Natural killer cell treated with Interleukin-12 subunit alpha and Interleukin-12 subunit beta and Interleukin-15 and Interleukin-18, amount 100 ng/mL, for 72 hours (primary cell): ENCODE measurements around the gene C6orf89. TPM values are rescaled to one million over a fixed set of nuclear protein-coding genes. Genes with fewer than 3 reads are reported as not detected.
A peak's percentile ranks its signal among the peaks of the same experiment; 100 is the strongest.

Source experiments
- ATAC-seq, 2 donors: fragments of 150-1000 bp; cut with Tn5 transposase in 1 of 2; sonication (Bioruptor Pico), chemical (Tn5 transposase) in 1 of 2; 2 replicates each; pipeline ENCODE4 v1.10.0; 2021
- DNase-seq: peaks from one replicate; pipeline ENCODE4 v3.0.0; 2022; ENCODE audit warnings: low spot score
- H3K27ac Mint-ChIP-seq, 2 donors: 1 replicate in 1 of 2; 2 replicates in 1 of 2; pipeline ENCODE4 v1.8.0; 2022; ENCODE audit warnings: mixed read lengths in 2 of 2, mild to moderate bottlenecking in 1 of 2, moderate library complexity in 1 of 2
- H3K27me3 Mint-ChIP-seq, 2 donors: 1 replicate in 1 of 2; 2 replicates in 1 of 2; pipeline ENCODE4 v1.8.0; 2022; ENCODE audit warnings: mixed read lengths in 2 of 2
- H3K36me3 Mint-ChIP-seq: one replicate; pipeline ENCODE4 v1.8.0; 2022; ENCODE audit warnings: mixed read lengths
- H3K4me1 Mint-ChIP-seq, 2 donors: 1 replicate in 1 of 2; 2 replicates in 1 of 2; pipeline ENCODE4 v1.8.0; 2022; ENCODE audit warnings: low read depth in 2 of 2, mixed read lengths in 2 of 2, mild to moderate bottlenecking in 1 of 2
- H3K4me3 Mint-ChIP-seq: one replicate; pipeline ENCODE4 v1.8.0; 2022; ENCODE audit warnings: mixed read lengths
- H3K9me3 Mint-ChIP-seq: 2 replicates; pipeline ENCODE4 v1.8.0; 2022; ENCODE audit warnings: mixed read lengths
- total RNA-seq, 2 donors: library from RNA; stranded (reverse); gene quantifications; one replicate each; pipeline ENCODE4 v1.2.3, GENCODE V29; 2022

C6orf89 gene
- total RNA-seq, 2 donors from 2014 or later: 40.4 to 44.4 TPM

DNA sequence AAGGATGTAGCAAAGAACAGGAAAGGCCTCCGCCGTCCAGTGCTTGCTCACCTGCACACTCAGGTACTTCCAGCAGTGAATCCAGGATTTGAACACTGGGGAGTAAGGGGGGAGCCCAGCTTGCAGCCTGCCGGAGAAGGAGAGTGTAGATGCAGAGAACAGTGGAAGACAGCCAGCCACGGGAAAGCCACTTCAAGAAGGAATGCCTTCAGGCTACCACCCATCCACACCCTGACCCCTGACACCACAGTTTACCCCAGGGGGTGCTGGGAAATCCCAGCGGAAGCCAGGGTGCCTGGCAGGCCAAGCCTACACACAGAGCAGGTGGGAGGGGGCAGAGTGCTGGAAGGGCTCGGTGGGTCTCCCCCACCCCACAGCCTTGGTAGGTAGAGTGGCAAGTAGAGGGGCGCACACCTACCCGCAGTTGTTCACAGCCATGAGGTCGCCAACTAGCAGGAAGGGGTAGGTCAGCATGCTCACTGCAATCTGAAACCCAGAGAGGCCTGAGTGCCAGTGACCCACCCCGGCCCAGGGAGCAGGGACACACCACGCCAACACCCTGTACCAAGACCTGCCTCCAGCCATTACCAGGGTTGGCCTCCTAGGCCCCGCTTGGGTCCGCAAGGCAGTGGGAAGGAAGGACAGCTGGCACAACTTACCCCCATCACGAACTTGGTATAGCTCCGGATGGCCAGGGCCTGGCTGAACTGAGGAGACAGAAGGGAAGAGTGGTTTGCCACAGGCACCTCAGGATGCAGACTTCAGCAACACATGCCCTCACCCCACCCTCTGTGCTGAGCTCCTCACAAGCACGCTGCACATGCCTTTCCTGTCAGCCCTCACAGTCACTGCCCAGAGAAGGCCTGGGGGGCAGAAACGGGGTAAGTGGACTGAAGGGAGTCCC is 84.5 kb downstream of the C6orf89 start:
- no peak overlapping the region for H3K27ac Mint-ChIP-seq
- H3K4me1 Mint-ChIP-seq: peaks cover 0 to 3% of the 10 kb centered on the region in 2 donors
- DNase-seq: no peak
- H3K4me3 Mint-ChIP-seq: no peak overlapping the region
- peaks cover 8% of the 10 kb centered on the region for H3K36me3 Mint-ChIP-seq
- ATAC-seq: no peak
- H3K9me3 Mint-ChIP-seq: no peaks in the 10 kb centered on the region
- no peaks in the 10 kb centered on the region for H3K27me3 Mint-ChIP-seq

DNA sequence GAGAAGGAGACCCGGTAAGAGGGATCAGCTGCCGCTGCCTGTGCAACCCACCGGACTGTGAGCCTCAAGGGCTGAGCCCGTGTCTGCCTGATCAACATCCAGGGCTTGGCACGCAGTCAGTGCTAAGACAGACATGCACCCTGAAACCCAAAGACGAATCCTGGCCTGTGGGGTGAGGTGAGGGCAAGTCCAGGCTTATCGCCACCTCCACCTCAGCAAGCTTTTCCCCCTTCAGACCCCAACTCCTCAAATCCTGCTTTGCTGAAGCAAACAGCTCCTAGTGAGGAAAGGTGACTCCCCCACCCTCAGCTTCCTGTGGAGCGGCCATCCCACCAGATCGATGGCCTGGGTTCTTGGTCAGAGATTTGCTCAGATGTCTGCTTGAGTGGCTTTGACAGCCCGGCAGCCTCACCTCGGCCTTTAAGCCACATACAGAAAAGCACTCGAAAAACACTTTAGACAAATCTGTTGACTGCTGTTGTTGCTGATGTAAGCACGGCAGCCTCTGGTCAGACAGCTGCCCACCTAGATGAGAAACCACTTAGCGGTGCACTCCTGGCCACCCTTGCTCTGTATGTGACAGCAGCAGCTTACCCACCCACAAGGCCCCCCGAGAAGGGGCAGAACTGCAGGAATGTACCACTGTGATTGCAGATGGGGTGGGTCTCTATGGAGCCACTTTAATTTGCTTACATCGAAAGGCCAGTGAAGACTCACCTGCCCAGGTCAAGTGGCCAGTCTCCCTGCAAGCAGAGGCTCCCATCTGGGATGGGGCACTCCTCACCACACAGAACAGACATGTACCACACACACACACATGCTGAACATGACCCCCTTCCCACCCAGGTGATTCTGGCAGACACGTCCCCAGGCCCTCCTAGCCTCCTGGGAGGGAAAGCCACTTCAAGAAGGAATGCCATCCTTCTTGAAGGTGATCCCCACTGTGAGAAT is 85.4 kb downstream of the C6orf89 start:
- no peaks in the 10 kb centered on the region for H3K27me3 Mint-ChIP-seq
- no peak for DNase-seq
- no peak for ATAC-seq
- no peaks in the 10 kb centered on the region for H3K9me3 Mint-ChIP-seq
- H3K36me3 Mint-ChIP-seq: peaks cover 8% of the 10 kb centered on the region
- H3K4me3 Mint-ChIP-seq: no peak overlapping the region
- H3K27ac Mint-ChIP-seq: no peak overlapping the region
- peaks cover 0 to 3% of the 10 kb centered on the region in 2 donors for H3K4me1 Mint-ChIP-seq

DNA sequence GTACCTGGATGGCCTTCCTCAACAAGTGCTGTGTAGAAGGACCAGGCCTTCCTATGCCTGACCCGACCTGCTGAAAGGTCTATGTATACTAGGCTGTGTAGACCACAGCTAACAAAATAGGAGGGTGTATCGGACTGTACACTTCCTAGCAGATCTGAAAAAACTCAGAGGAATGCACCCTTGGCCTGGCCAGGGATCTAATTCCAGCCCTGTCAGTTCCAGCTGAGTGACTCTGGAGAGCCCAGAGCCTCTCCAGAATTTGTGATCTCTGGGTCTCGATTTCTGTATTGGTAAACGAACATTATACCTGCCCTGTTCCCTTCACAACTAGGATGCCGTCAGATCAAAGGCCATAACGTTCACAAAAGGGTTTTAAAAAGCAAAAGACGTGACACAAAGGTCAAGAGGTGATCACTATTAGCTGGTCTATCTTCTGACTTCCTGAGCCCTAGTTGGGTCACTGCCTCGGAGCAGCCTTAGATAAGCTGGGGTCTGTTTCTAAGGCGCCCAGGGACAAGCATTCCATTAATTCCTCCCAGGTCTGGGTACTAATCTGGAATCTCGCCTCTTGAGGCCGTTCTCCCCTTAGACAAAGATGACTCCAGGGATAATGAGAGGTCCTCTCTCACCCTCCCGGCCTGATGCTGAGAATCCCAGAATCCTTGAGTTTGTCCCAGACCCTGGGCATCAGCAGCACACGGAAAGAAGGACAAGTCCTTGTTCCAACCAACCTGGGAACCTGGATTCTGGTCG is 86.3 kb downstream of the C6orf89 start:
- ATAC-seq: no peak
- H3K4me1 Mint-ChIP-seq: peaks cover 0 to 5% of the 10 kb centered on the region in 2 donors

DNA sequence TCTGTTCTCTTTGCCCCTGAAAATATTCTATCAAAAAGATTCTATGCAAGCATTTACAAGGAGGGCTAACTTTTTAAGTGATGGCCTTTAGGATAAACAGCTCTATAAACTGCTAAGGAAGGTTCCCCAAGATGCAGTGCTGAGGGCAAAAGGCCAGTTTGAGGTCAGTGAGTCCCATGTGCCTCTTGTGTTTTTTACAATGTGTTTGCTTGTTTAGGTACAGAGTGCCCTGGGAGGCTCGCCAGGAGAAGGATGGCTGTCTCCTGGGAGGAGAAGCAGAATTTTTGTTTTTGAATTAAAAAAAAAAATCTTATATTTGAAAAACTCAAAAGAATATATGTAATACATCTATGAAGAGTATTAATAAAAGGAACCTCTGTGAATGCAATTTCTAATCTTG is 87.4 kb downstream of the C6orf89 start:
- no peak overlapping the region for H3K4me3 Mint-ChIP-seq

More for the DNA sequence above, 86.3 kb downstream of the C6orf89 start:
- no peak for DNase-seq
- Mint-ChIP-seq H3K36me3 (peaks cover 8% of the 10 kb centered on the region), H3K9me3 (no peaks in the 10 kb centered on the region), H3K27me3 (no peaks in the 10 kb centered on the region), H3K4me3 (no peak overlapping the region), H3K27ac (no peak overlapping the region)

DNA sequence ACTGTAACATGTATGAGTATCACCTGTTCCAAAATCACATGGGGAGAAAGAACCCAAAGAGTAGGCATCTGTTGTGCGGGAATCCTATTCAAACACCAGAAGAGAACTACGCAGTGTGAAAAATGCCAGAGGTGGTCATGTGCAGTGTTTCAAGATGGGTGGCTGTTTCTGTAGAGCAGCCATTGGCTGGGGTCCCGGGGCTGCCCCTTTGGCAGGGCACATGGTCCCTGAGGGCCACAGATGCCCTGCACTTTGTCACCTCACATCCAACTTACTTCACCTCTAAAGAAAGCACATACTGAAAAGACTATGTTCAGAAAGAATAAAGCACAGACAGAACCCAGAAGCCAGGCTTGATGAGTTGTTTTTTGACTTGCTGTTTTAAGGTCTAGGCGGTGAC is 87.9 kb downstream of the C6orf89 start:
- no peak overlapping the region for H3K27ac Mint-ChIP-seq
- H3K36me3 Mint-ChIP-seq: peaks cover 7% of the 10 kb centered on the region
- H3K4me3 Mint-ChIP-seq: no peak overlapping the region
- DNase-seq: no peak
- no peak for ATAC-seq
- H3K27me3 Mint-ChIP-seq: no peaks in the 10 kb centered on the region
- H3K4me1 Mint-ChIP-seq: peaks cover 0 to 6% of the 10 kb centered on the region in 2 donors
- H3K9me3 Mint-ChIP-seq: no peaks in the 10 kb centered on the region

More for the DNA sequence above, 87.4 kb downstream of the C6orf89 start:
- H3K4me1 Mint-ChIP-seq: peaks cover 0 to 8% of the 10 kb centered on the region in 2 donors
- H3K9me3 Mint-ChIP-seq: no peaks in the 10 kb centered on the region
- no peak for ATAC-seq
- H3K36me3 Mint-ChIP-seq: peaks cover 8% of the 10 kb centered on the region
- H3K27ac Mint-ChIP-seq: no peak overlapping the region
- DNase-seq: no peak
- H3K27me3 Mint-ChIP-seq: no peaks in the 10 kb centered on the region

DNA sequence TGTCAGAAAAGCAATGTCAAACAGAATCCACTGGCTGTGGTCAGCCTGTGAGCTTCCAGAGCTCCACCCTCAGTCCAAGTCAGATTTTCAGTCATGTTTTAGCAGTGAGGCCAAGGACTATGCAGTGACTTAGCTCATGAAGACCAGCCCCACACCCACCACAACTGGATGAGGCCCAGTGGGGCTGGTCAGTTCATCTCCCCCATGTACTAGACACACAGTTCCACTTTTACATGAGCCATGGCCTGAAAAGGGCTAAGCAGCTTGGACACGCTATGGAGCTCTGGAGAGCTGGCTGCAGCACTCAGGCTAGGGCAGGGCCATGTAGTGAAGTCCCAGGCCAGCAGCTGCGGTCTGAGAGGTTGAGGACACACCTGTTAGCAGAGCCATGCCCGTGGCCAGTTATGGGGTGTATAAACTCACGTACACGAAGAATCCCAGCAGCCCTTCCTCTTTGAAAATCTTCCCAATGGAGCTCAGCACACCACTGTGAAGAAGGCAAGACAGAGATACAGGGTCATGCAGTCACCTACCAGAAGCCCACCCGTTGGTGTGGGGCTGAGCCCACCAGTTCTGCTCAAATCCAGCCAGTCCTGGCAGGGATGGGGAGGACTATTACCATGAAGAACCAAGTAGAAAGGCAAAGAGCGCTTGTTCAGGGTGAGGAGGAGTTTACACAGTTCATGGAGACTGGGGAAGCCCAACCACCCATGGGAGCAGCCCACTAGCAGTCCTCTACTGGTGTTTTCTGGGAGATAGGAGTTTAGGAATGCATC is 89.7 kb downstream of the C6orf89 start:
- DNase-seq (no peak), ATAC-seq (no peak)
- Mint-ChIP-seq H3K27me3 (no peaks in the 10 kb centered on the region), H3K36me3 (no peaks in the 10 kb centered on the region), H3K27ac (peak overlapping the region in 1 of 2 donors; percentile 31), H3K4me3 (no peak overlapping the region), H3K9me3 (no peaks in the 10 kb centered on the region), H3K4me1 (peaks cover 4 to 12% of the 10 kb centered on the region in 2 donors)

DNA sequence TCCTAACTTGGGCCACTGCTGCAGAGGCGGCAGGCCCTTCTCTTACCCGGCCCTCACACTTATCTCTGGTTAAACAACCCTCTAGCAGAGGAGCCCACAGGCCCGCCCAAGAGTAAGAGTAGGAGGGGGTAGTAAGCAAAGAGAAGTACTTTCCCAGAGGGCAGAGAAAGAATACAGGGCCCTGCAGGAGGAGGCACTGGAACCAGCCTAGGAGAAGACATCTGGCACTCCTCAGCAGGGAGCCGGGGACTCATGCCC is 90.2 kb downstream of the C6orf89 start:
- no peak for ATAC-seq
- no peaks in the 10 kb centered on the region for H3K27me3 Mint-ChIP-seq
- H3K4me3 Mint-ChIP-seq: no peak overlapping the region
- no peaks in the 10 kb centered on the region for H3K36me3 Mint-ChIP-seq
- DNase-seq: no peak
- H3K27ac Mint-ChIP-seq: peak overlapping the region in 1 of 2 donors; percentile 31
- H3K4me1 Mint-ChIP-seq: peaks cover 8 to 17% of the 10 kb centered on the region in 2 donors
- no peaks in the 10 kb centered on the region for H3K9me3 Mint-ChIP-seq

DNA sequence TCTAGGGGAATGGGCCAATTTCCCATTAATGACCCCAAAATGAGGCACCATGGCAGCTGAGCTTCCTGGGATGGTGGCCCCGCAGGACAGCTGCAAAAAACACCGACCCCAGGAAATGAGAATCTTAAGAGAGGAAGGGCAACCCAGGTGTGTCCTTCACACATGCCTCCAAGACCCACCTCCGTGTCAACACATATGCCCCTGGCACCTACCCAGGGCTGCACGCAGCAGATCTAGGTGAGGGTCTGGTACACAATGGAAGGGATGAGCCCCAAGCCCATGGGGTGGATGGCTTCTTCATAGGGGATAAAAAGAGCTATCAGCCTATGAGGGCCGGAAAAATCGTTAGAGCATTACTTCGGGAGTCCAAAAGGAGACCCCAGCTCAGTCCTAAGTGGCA is 90.8 kb downstream of the C6orf89 start:
- H3K27me3 Mint-ChIP-seq: no peaks in the 10 kb centered on the region
- H3K36me3 Mint-ChIP-seq: no peaks in the 10 kb centered on the region
- DNase-seq (no peak), ATAC-seq (no peak)
- H3K9me3 Mint-ChIP-seq: no peaks in the 10 kb centered on the region
- no peak overlapping the region for H3K27ac Mint-ChIP-seq
- peaks cover 10 to 20% of the 10 kb centered on the region in 2 donors for H3K4me1 Mint-ChIP-seq
- H3K4me3 Mint-ChIP-seq: no peak overlapping the region

DNA sequence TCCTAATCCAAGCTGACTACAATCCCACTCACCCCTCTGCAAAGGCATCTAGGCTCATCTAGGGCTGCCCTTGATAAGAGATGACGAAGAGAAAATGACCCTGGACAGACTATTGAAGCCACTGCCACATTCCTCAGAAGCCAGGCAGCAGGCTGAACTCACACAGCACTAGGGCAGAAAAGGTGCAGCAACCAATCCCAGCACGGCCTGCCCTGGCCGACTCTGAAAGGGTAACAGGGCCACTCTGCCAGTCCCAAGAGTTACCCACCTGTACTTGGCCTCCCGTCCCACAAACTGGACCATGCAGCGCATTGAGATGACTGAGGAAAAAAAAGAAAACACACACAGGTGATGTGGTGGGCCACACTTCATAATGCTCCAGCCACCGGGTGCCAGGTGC is 91.2 kb downstream of the C6orf89 start:
- no peak for DNase-seq
- Mint-ChIP-seq H3K27me3 (no peaks in the 10 kb centered on the region), H3K4me1 (peaks cover 14 to 24% of the 10 kb centered on the region in 2 donors), H3K4me3 (no peak overlapping the region), H3K27ac (no peak overlapping the region), H3K36me3 (peaks cover 4% of the 10 kb centered on the region), H3K9me3 (no peaks in the 10 kb centered on the region)
- no peak for ATAC-seq

DNA sequence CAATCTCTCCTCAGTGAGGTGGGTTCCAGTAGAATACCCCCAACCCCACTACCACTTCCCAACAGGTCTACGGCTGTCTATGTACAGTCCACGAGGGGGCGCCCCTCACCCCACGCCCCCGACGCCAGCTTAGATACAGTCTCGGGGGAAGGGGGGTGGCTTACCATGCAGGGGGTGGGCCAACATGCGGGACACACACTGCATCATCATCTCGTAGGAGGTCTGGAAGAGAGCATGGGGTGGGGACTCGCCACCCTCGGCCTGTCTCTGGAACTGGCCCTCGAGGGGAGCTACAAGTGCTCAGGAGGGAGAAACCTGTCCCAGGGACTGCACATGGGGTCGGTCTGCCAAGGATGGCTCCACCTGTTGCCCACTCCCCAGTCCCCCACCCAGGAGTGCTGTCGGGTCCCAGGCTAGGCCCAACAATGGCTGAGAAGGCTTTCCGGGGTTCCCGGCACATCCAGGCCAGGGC is 91.8 kb downstream of the C6orf89 start:
- Mint-ChIP-seq H3K27me3 (no peaks in the 10 kb centered on the region), H3K36me3 (peaks cover 4% of the 10 kb centered on the region)

More for the DNA sequence above, 91.8 kb downstream of the C6orf89 start:
- Mint-ChIP-seq H3K9me3 (no peaks in the 10 kb centered on the region), H3K4me3 (no peak overlapping the region), H3K27ac (no peak overlapping the region), H3K4me1 (peaks cover 18 to 27% of the 10 kb centered on the region in 2 donors)
- no peak for DNase-seq
- no peak for ATAC-seq
